GM19397 (cell line): ENCODE data around the gene ZBTB38.

Source experiments
- ATAC-seq: cut with Tn5 transposase; IDR thresholded peaks from one replicate; pipeline ENCODE4 v1.9.1; 2021; ENCODE audit warnings: mild to moderate bottlenecking, moderate library complexity; ENCODE audit not compliant: unreplicated experiment

ZBTB38 gene

DNA sequence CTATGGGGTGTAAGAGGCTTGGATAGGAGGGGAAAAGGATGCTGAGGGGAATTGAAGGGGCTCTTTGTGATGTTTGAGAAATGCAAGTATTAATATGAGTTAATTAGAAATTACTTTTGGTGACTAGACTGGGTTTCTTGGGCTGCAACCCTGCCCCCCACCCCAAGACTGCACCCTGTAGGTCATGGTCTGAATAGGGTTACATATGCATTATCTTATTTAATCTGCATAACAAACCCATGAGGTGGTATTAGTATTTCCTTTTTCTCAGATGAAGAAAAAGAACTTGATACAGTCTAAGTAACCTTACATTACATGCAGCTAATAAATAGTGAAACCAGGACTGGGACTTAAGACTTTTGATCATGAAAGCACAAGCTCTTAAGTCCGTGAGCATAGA lies 5.6 kb upstream of the ZBTB38 start:
- no peak for ATAC-seq

DNA sequence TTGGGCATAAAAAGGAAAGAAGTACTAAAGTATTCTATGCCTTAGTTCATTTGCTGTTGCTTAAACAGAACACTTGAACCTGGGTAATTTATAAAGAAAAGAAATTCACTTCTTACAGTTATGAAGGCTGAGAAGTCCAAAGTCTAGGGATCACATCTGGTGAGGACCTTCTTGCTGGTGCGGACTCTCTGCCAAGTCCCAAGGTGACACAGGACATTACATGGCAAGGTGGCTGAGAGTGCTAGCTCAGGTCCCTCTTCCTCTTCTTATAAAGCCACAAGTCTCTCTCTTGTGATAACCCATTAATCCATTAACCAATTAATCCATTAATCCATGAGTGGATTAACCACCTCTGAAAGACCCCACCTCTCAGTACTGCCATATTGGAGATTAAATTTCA lies 3.1 kb upstream of the ZBTB38 start:
- no peak for ATAC-seq

DNA sequence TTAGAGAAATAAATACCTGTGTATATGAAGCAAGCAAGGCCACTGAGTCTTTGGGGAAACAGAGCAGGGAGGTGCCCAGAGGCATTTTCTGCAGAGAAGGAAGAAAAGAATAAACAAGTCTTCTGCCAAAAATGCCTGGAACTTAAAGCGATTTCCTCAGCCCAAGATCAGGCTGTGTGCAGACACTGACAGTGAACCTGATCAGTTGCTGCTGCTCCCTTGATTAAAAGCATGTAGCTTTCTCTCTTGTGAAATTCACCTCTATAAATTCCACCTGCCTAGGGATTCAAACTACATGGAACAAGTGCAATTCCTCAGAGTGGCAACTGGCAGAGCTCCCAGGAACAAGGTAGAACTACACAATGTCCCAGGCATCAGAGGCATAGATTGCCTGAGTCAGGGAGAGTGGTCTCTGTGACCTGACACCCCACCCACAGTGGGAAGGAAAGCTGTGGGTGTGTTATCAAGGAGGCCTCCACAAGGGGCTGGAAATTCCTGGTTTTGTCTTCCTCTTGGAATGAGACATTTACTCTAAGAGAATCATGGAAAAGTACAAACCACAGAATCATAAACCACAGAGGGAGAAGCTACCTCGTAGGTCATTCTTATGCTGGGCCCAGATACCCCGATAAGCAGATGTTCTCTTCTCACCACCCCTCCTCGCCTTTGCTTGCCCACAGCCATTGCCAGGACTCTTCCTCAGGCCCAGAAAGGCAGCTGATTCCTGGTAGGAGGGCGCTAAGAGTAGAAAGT lies 1.8 kb upstream of the ZBTB38 start:
- no peak for ATAC-seq

DNA sequence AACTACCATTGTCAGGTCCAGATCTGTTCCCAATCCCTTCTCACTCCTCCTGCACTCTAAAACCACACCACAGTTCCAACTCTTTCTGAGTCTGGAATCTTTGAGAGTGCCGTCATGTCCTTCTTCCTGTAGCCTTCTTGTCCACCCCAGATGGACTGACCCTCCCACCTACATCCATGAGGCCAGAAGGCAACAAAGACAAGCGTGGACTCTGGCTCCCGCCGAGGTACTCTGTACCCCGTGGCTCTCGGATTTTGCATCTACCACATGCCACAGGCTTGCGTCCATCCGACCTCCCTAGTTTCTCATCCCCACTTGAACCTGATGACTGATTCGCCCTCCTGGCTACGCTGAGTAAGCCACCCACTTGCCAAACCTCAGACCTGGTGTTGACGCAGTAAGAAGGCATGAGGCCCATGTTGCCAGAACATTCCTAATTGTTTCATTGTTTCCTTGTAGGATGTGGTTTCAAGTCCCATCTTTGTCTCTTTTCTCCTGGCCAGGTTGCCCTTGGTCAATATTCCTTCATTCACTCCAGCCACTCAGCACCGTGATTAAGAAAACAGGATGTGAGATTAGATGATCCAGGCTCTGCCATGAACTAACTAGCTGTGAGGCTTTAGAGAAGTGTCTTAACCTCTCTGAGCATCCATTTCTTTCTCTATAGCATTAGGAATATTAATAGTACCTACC lies 1.1 kb upstream of the ZBTB38 start:
- no peak for ATAC-seq

DNA sequence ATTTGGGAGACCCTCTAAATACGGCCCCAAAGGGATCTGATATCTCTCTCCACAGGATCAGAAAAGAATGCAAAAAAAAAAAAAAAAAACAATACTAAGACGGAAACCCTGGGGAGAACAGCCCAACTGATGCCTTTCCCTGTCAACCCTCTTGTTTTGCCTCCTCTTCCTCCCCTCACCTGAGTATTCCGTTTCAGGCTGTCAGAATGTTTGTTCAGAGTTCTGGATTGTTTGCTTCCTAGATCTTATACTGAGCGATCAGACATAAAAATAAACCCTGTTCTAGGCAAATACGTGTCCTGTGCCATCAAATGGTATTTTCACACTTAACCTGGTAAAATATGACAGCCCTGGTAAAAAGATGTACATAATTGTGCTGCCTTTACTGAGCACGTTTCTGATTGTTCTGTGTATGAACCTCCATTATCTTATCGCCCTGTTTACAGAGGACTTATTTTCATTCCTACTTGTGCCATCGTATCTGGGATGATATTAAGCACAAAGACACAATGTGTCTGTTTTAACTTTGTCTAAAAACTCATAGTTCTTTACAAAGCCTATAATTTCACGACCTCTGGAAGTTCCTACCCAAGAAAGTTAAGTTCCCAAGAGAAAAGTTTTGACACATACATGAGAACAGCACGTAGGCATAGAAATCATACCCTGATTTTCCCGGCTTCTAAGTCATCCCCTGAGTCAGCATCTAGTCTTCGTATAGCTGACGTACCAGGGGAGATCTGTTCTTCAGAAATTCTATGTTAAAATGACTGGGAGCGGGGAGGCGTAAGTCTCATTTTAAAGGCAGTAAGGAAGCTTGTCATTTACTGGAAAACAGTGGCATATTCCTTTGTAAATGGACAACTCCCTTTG lies 856 bp downstream of the ZBTB38 start:
- no peak for ATAC-seq

DNA sequence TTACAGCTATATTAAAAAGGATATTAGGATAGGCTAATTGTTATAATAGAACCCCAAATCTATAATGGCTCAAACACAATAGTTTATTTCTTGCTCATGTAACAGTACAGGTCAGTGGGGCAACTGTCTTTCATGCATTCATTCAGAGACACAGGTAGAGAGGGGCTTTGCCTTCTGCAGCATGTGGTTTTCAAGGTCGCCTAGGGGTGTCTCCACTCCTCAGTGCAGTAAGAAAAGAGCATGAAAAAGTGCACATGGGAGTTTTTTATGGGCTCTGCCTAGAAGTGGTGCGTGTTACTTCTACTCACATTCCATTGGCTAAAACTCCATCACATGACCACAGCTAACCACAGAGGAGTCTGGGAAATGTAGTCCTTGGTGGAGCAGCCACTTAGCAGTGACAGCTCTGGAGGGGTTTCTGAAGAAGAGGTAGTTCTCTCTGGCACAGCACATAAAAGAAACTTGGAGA lies 1.8 kb downstream of the ZBTB38 start:
- peak; percentile 72 for ATAC-seq

DNA sequence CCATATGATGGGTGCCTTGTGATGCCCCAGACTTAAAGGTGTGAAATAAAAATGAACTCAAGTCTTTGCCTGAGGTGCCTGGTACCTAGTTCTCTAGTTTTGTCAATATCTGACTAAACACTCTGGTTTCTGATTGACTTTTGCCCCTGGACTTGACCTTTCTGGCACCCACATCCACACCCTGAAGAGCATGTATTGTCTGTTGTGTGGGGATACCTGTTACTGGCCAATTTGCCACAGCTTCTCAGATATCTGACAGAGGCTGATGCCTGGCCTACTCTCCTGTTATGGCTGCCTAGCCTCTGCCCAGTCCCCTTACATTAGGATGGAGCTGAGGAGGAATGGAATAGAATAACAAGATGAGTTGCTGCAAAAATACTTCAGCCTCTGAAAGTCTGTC lies 3.6 kb downstream of the ZBTB38 start:
- no peak for ATAC-seq

DNA sequence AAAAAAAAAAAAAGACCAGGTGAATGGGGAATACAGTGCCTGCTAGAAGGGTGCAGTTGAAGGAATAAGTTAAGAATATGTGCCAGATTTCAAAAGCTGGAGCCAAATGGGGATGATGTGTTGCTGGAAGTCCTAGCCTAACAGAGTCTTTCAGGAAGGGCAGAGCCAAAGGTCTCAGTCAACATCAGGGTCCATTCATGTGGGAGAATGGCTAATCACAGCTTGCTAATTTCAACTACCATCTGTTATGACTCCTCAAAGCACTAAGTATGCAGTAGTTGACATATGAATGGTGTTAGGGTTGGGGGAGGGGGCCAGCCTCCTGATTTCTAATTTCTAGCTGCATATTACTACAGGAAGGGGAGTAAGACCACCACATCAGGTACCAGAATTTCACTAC lies 4.4 kb downstream of the ZBTB38 start:
- ATAC-seq: no peak

DNA sequence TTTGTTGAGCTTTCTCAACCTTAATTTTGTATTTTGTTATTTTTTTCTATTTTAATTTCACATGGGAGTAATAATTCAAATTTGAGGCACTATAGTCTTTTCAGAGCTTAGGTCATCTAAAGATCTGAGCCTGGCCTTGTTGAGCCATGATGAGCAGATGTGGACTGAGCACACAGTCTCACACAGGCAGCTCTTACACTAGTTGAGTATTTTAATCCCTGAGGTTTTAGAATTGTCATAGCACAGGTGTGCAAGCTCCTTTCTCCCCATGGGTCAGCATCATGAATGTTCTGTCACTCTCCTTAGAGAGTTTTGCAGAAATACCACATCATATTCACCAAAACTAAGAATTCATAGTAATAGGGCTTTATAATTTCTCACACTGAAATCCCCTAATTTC lies 4.9 kb downstream of the ZBTB38 start:
- no peak for ATAC-seq

DNA sequence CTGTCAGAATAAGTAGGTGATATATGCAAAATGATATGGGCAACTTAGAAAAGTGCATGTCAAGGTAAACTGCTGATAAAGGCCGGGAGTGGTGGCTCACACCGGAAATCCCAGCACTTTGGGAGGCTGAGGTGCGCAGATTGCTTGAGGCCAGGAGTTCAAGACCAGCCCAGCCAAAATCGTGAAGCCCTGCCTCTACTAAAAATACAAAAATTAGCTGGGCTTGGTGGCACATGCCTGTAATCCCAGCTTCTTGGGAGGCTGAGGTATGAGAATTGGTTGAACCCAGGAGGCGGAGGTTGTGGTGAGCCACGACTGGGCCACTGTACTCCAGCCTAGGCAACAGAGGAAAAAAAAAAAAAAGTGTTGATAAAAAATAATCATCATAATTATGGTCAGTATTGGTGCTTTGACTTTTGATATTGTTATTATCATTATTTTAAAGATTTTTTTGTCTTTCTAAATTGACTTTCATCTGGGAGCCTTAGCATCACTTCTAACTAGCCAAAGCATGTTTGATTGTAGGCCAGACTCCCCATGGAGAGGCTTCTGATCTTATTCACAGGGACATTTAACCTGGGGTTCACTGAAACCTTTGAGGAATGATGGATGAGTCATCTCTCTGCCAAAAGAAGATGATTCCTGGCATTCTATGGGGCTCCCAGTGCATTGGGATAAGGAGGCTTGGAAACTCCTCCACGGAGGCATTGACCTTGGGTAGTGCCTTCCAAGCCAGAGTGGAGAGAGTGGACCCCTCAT lies 5.6 kb downstream of the ZBTB38 start:
- ATAC-seq: no peak

DNA sequence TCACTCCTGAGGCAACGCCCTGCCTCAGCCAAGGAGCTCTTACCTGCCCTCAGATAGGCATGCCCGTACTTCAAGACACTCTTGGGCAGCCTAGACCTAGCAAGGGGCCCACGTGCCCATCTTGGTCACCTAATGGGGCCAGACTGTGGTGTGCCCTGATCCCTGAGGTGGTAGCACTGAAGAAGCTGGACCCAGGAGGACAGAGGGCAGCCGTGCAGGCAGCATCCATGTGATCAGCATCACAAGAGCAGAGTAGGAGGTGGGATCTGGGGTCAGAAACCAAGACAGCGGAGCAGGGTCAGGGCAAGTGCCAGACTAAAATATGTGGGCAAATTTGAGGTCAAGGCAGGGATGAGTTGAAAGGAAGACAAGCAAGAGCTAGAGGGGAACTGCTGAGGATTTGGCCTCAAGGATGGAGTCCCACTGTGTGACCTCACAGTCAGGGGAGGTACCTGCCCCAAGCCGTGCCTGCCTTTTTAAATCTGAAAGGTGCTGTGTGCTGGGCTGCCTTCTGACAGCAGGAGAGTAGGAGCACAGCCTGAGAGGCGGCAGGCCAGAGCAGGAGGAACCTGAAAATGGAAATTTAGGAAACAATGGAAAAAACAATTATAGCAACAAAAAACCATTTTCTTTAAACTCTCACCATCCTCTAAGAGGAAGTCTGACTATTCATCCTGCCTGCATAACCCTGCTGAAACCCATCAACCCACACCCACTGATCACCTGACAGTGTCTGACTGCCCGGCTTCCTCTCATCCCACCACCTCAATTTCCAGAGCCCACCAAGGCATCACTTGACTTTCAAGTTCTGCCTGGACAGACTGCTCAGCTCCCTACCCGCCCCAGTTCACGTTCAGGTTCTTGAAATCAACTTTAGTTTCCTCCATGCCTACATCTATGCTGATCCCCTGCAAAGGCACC lies 7.3 kb downstream of the ZBTB38 start:
- no peak for ATAC-seq

DNA sequence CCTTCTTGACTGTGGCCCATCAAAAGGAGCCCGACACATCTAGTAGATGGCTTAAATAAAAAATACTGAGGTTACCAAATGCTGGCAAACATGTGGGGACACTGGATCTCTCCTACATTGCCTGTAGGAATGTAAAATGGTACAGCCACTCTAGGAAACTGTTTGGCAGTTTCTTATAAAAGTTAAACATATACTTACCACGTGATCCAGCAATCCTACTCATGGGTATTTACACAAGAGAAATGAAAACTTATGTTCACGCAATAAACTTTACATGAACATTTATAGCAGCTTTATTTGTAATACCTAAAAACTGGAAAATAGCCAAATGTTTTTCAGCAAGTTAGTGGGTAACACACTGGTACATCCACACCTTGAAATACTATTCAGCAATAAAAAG lies 9.1 kb downstream of the ZBTB38 start:
- ATAC-seq: no peak

DNA sequence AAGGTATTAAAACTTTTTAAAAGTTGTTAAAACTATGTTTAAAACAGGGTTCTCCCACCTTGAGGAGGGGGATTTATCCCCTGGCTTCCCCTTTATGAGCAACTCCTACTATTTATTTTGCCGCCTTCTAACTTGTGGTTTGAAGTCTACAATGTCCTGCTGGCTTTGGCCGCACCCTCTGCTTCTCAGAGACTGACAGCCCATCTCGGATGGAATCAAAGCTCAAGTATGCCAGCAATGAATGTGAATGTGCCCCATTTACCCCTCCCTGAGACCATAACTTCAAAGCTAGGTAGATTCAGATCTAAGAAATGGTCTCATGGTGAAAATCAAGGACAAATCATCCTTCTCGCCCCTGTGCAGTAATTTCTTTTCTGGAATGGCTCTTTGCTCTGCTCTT lies 10.3 kb downstream of the ZBTB38 start:
- no peak for ATAC-seq

DNA sequence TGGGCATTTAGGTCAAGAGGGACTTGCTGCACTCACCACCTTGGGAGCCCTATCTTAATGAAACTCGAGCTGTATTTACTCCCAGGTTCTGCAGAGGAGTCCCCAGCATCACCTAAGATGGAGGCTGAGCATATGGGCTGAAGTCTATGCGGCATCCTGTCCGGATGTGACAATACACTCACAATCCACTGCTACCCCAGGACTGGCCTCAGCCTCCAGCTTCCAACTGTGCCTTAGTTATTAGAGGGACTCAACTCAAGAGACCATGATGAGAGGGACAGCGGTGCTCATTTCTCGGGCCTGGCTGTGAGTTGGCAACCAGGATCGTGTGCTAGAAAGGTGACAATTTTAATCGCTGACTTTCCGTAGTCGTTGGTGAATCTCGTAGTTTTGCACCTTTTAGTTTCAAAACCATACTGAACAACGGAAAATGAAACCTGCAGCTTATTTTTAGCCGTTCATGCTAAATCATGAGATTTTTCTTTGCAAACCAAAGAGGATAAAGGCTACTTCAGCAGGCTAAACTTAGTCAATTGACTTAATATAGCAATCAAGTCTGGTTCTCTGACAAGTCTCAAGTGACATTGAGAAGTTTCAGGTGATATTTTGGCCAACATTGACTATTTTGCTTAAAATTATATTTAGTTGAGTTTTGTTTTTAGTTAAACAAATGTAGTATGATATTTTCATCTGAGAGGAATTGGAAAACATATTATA lies 11.1 kb downstream of the ZBTB38 start:
- peak; percentile 46 for ATAC-seq

DNA sequence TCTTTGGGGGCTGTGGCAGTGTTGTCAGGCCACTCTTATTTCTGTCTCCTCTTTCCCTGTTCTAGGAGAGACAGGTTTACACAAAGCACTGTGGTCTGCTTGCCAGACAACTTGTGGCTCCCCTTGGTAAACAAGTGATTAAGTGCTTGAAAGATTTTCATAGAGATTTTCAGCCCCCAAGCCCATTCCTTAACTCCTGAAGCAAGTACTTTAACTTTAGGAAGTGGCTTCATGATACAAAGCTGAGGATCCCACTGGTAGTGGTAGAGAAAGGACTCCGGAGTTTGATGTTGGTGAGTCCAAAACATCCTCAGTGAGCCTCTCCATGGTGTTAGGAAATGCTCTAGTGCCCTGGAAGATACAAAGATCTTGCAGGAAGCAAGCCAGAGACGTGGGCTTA lies 12.0 kb downstream of the ZBTB38 start:
- ATAC-seq: no peak

DNA sequence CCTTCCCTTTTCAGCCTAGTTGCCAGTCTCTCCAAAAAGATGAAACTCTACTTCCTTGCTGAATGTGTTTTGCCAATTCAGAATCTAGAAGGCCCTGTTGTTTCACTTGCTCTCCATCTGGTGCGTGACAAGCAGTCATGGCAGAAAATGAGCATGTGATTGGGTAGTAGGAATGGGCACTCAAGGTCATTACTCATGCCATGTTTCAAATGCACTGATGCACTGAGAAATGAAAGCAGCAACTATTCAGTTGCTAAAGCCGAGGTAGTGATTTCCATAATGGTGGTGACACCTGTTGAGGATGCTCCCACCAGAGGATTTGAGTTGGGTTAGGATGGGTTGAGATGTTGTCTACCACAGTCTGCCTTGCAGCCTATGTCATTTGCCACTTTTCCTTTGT lies 12.7 kb downstream of the ZBTB38 start:
- peak; percentile 38 for ATAC-seq

DNA sequence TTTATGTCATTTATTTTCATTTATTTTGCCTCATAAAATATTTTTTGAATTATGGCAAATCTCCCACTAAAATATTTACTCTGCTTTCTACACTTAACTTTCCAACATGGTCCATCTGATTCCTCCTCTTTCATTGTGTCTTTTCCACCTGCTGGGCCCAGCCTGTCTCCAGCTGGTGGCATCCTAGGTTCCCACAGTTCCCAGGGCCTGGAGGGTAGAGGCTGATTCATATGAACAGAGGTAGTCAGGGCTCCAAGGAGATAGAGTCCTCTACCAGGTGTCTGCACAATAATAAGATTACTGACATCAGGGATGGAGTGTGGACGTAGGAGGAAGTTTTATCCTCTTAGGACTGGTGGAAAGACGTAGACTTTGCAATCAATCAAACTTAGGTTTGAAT lies 14.3 kb downstream of the ZBTB38 start:
- no peak for ATAC-seq

DNA sequence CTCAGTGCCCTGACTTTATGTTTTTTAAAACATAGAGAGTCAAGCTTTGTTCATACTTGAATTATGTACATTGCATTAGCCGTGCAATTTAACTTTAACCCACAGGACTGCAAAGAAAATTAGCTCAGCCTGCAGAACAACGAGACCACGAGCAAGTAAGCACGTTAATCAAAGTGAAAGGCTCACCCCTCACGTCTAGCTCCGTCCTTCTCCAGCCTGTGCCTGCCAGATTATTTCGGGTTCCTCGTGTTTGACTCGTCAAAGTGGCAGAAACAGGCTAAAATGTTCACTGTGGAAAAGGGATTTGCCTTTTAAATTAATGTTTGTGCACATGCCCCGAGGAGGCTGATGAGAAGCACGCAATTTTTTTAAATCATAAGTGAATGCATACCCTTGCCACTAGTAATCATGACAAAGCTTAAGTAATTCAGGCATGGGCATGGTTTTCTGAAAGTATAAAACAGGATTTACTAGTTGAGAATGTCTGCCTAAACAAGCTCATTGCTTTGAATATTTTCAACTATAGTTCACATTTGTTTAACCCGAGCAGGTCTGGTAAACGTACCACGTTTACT lies 15.3 kb downstream of the ZBTB38 start:
- ATAC-seq: no peak

DNA sequence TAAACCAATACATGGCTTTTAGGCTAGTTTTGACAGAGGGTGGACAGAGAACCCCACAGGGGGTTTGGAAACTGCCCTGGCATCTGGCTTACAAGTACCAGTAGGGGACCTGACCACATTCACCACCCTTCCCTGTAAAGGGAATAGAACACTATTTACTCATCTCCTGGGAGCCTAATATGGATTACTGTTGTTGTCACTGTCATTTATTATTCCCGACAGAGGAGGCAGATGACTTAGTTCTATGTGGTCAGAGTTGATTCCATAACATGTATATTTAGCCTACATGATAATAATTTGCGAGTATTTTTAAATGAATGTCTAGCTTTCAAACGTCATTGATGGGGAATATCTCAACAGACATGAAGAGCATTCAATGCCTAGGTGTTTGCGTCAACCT lies 15.9 kb downstream of the ZBTB38 start:
- ATAC-seq: no peak
